ENCODE results near the gene NUTM1. TPM values are rescaled to one million over a fixed set of nuclear protein-coding genes. Genes with fewer than 3 reads are reported as not detected.

Gene NUTM1
- polyA plus RNA-seq, 2 of the 4 experiments (the other 2 are of a cell fraction): not detected

- TF ChIP-seq EHF (CRISPR knock-in tag; IDR thresholded peaks at IDR 0.05) (no peak), ATOH8 (CRISPR knock-in tag; IDR thresholded peaks at IDR 0.05; ENCODE audit: low read depth) (no peak), JUNB (IDR thresholded peaks at IDR 0.05) (no peak), FOSL2 (IDR thresholded peaks at IDR 0.05) (no peak), FOSL2 (CRISPR knock-in tag; IDR thresholded peaks at IDR 0.05) (no peak), REST (IDR thresholded peaks at IDR 0.05) (no peak), HOXB13 (CRISPR knock-in tag; IDR thresholded peaks at IDR 0.05; ENCODE audit: low read depth) (no peak), POLR2A (IDR thresholded peaks at IDR 0.05; ENCODE audit: low read length) (no peak), ZFP36 (IDR thresholded peaks at IDR 0.05; ENCODE audit: borderline replicate concordance, partially characterized antibody) (no peak), CBX8 (IDR thresholded peaks at IDR 0.05) (no peak), KDM1A (IDR thresholded peaks at IDR 0.05; ENCODE audit: low read depth) (no peak)
- WGBS (ENCODE audit: missing lambda C conversion rate): 89% methylated on average over 1 of the region's 1 CpG
- ChIA-PET CTCF (interaction anchor here (0.6 to 3.4 kb wide), 11 partner anchors 8 to 131 kb away, joined by 3 to 31 read pairs (median 3); partner anchors contain the start of genes LPCAT4, NOP10 and NUTM1), POLR2A (interaction anchor here (1.3 kb wide), 1 partner anchor 10 kb away, joined by 10 read pairs; the partner anchor contains the start of gene LPCAT4)
- H3K27ac ChIP-seq: no peak overlapping the region
- FAIRE-seq (peak; percentile 46), DNase-seq (ENCODE audit: low read depth in 1 of 2, low spot score in 1 of 2) (no peak), ATAC-seq (no peak)
- H3K4me2 ChIP-seq: no peak overlapping the region
- H3K9me3 ChIP-seq: no peaks in the 10 kb centered on the region
- H3K4me3 ChIP-seq: no peak overlapping the region
- H3K4me1 ChIP-seq: peaks cover 8% of the 10 kb centered on the region; the same call in 2 of the 3 replicates
These were observed 14.5 kb downstream of the NUTM1 start for GRCh38 chr15:34357653-34358052.

GRCh38 chr15:34358367-34358766, 15.3 kb downstream of the NUTM1 start:
- no peak for FAIRE-seq
- H3K9me3 ChIP-seq: no peaks in the 10 kb centered on the region
- no peak overlapping the region for H3K27ac ChIP-seq
- TF ChIP-seq RAD21 (conservative IDR thresholded peaks at IDR 0.05 in 1 of 2, IDR thresholded peaks at IDR 0.05 in 1 of 2) (0 out of 5 replicates have a peak, but pooled peaks of 1 of the 2 experiments have one; percentile 15), MAZ (IDR thresholded peaks at IDR 0.05; ENCODE audit: borderline replicate concordance, low read depth, low read length) (no peak), ZC3H11A (IDR thresholded peaks at IDR 0.05) (no peak), CTCF (IDR thresholded peaks at IDR 0.05) (peak; percentile 35; the same call in 1 of the 3 replicates), PHF8 (IDR thresholded peaks at IDR 0.05; ENCODE audit: borderline replicate concordance, low read depth) (no peak), HDAC2 (IDR thresholded peaks at IDR 0.05) (no peak)
- WGBS (ENCODE audit: missing lambda C conversion rate): 43% methylated on average over 3 of the region's 3 CpGs
- peaks cover 8% of the 10 kb centered on the region; the same call in 2 of the 3 replicates for H3K4me1 ChIP-seq
- ATAC-seq: peak; percentile 76 to 88; a peak in 5 of 6 replicates
- POLR2A ChIA-PET: interaction anchor here (1.3 kb wide), 1 partner anchor 9 kb away, joined by 10 read pairs; the partner anchor contains the start of gene LPCAT4
- no peak overlapping the region for H3K4me3 ChIP-seq
- CTCF ChIA-PET: interaction anchor here (0.8 to 3.4 kb wide), 12 partner anchors 9 to 237 kb away, joined by 3 to 31 read pairs (median 3); partner anchors contain the start of genes LPCAT4, NOP10 and NUTM1
- peak; percentile 56 to 82 for DNase-seq (ENCODE audit: low read depth in 1 of 2, low spot score in 1 of 2)
- no peak overlapping the region for H3K4me2 ChIP-seq
